Measurements from ENCODE around the gene CHST14.

DNA sequence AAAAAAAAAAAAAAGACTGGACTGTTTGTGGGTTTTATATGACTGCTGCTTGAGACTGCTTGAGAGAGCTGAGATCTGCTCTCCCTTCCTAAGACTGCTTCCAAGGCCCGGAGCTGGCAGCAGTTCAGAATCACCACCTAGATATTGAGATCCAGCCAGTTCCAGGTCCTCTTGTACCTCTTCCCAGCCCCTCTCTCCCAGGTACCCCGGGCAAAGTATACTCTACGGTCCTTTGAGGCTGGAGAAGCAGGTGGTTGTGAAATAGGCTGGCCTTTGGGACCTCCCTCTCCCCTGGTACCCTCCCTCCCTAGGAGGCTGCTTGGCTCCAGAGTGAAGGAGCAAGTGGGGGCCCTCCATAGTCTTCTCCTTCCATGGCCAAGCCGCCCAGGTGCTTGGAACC lies 42.6 kb upstream of the CHST14 start:
- no peak for TF ChIP-seq CTCF (IDR thresholded peaks at IDR 0.05)
- no peak for TF ChIP-seq POLR2A (IDR thresholded peaks at IDR 0.05)
